HEK293 (cell line): Measurements from ENCODE around the gene ZNF646.

Source experiments
- BCL11A ChIP-seq: fragments of 450-650 bp; formaldehyde crosslinking; IDR thresholded peaks from 2 replicates; pipeline ENCODE4 v1.5.1; 2016; ENCODE audit warnings: low read depth, missing biosample characterization, missing genetic modification characterization
- BCL11B ChIP-seq: fragments of 450-650 bp; formaldehyde crosslinking; IDR thresholded peaks from 2 replicates; pipeline ENCODE4 v1.5.1; 2016; ENCODE audit warnings: low read depth, missing biosample characterization, missing genetic modification characterization
- CTCF ChIP-seq: fragments of 450-650 bp; formaldehyde crosslinking; IDR thresholded peaks from 2 replicates; pipeline ENCODE4 v1.5.1; 2016; ENCODE audit warnings: missing biosample characterization, missing genetic modification characterization
- EGR2 ChIP-seq: fragments of 450-650 bp; formaldehyde crosslinking; IDR thresholded peaks from 2 replicates; pipeline ENCODE4 v1.5.1; 2016; ENCODE audit warnings: low read depth, missing biosample characterization, missing genetic modification characterization
- INSM2 ChIP-seq: fragments of 450-650 bp; formaldehyde crosslinking; IDR thresholded peaks from 2 replicates; pipeline ENCODE4 v1.5.1; 2016; ENCODE audit warnings: missing biosample characterization, missing genetic modification characterization
- KLF8 ChIP-seq: fragments of 450-650 bp; formaldehyde crosslinking; IDR thresholded peaks from 2 replicates; pipeline ENCODE4 v1.5.1; 2016; ENCODE audit warnings: missing biosample characterization, missing genetic modification characterization
- KLF9 ChIP-seq: fragments of 450-650 bp; formaldehyde crosslinking; IDR thresholded peaks from 2 replicates; pipeline ENCODE4 v1.5.1; 2016; ENCODE audit warnings: missing biosample characterization, missing genetic modification characterization, low read depth
- MZF1 ChIP-seq: fragments of 450-650 bp; formaldehyde crosslinking; IDR thresholded peaks from 2 replicates; pipeline ENCODE4 v1.5.1; 2017; ENCODE audit warnings: missing biosample characterization, missing genetic modification characterization, borderline replicate concordance
- PATZ1 ChIP-seq: fragments of 450-650 bp; formaldehyde crosslinking; IDR thresholded peaks from 2 replicates; pipeline ENCODE4 v1.5.1; 2016; ENCODE audit warnings: missing biosample characterization, missing genetic modification characterization
- REPIN1 ChIP-seq: fragments of 450-650 bp; formaldehyde crosslinking; IDR thresholded peaks from 2 replicates; pipeline ENCODE4 v1.5.1; 2017; ENCODE audit warnings: missing biosample characterization, missing genetic modification characterization, low read depth
- SCRT2 ChIP-seq: fragments of 450-650 bp; formaldehyde crosslinking; IDR thresholded peaks from 2 replicates; pipeline ENCODE4 v1.5.1; 2016; ENCODE audit warnings: missing biosample characterization, missing genetic modification characterization
- SETDB1 ChIP-seq: IDR thresholded peaks from one replicate; pipeline ENCODE4 v1.6.1; 2017; ENCODE audit warnings: mild to moderate bottlenecking, low read length, moderate library complexity, mixed read lengths; ENCODE audit not compliant: insufficient read length
- SP3 ChIP-seq: fragments of 450-650 bp; formaldehyde crosslinking; IDR thresholded peaks from 2 replicates; pipeline ENCODE4 v1.5.1; 2016; ENCODE audit warnings: missing biosample characterization, missing genetic modification characterization
- TSHZ1 ChIP-seq: fragments of 450-650 bp; formaldehyde crosslinking; IDR thresholded peaks from 2 replicates; pipeline ENCODE4 v1.5.1; 2016; ENCODE audit warnings: missing biosample characterization, missing genetic modification characterization, borderline replicate concordance
- YY2 ChIP-seq: fragments of 450-650 bp; formaldehyde crosslinking; IDR thresholded peaks from 2 replicates; pipeline ENCODE4 v1.5.1; 2016; ENCODE audit warnings: missing biosample characterization, missing genetic modification characterization
- ZNF114 ChIP-seq: fragments of 450-650 bp; formaldehyde crosslinking; IDR thresholded peaks from 2 replicates; pipeline ENCODE4 v1.5.0; 2017; ENCODE audit warnings: missing biosample characterization, missing genetic modification characterization
- ZNF184 ChIP-seq: fragments of 450-650 bp; IDR thresholded peaks from 2 replicates; pipeline ENCODE4 v1.5.1; 2018; ENCODE audit warnings: missing biosample characterization, mild to moderate bottlenecking, missing genetic modification characterization
- ZNF2 ChIP-seq: fragments of 450-650 bp; formaldehyde crosslinking; IDR thresholded peaks from 2 replicates; pipeline ENCODE4 v1.5.1; 2016; ENCODE audit warnings: missing biosample characterization, missing genetic modification characterization
- ZNF211 ChIP-seq: fragments of 450-650 bp; formaldehyde crosslinking; IDR thresholded peaks from 2 replicates; pipeline ENCODE4 v1.5.1; 2016; ENCODE audit warnings: low read depth, missing biosample characterization, missing genetic modification characterization
- ZNF24 ChIP-seq: fragments of 450-650 bp; formaldehyde crosslinking; IDR thresholded peaks from 2 replicates; pipeline ENCODE4 v1.5.1; 2016; ENCODE audit warnings: missing biosample characterization, missing genetic modification characterization
- ZNF292 ChIP-seq: fragments of 450-650 bp; formaldehyde crosslinking; IDR thresholded peaks from 2 replicates; pipeline ENCODE4 v1.5.1; 2016; ENCODE audit warnings: low read depth, missing biosample characterization, missing genetic modification characterization, borderline replicate concordance
- ZNF391 ChIP-seq: fragments of 450-650 bp; formaldehyde crosslinking; IDR thresholded peaks from 2 replicates; pipeline ENCODE4 v1.5.1; 2016; ENCODE audit warnings: low read depth, missing biosample characterization, missing genetic modification characterization, borderline replicate concordance
- ZNF398 ChIP-seq: fragments of 450-650 bp; formaldehyde crosslinking; IDR thresholded peaks from 2 replicates; pipeline ENCODE4 v1.5.1; 2017; ENCODE audit warnings: missing biosample characterization, missing genetic modification characterization
- ZNF449 ChIP-seq: fragments of 450-650 bp; formaldehyde crosslinking; IDR thresholded peaks from 2 replicates; pipeline ENCODE4 v1.5.1; 2017; ENCODE audit warnings: missing biosample characterization, mild to moderate bottlenecking, missing genetic modification characterization, moderate library complexity
- ZNF514 ChIP-seq: fragments of 450-650 bp; formaldehyde crosslinking; IDR thresholded peaks from 2 replicates; pipeline ENCODE4 v1.5.1; 2016; ENCODE audit warnings: missing biosample characterization, missing genetic modification characterization
- ZNF548 ChIP-seq: fragments of 450-650 bp; formaldehyde crosslinking; IDR thresholded peaks from 2 replicates; pipeline ENCODE4 v1.5.1; 2016; ENCODE audit warnings: missing biosample characterization, missing genetic modification characterization
- ZNF701 ChIP-seq: fragments of 450-650 bp; formaldehyde crosslinking; IDR thresholded peaks from 2 replicates; pipeline ENCODE4 v1.5.1; 2016; ENCODE audit warnings: missing biosample characterization, missing genetic modification characterization

The ZNF646 gene

GRCh38 chr16:31094424-31095120, 20.4 kb downstream of the ZNF646 start, which contains the start of gene VKORC1 (continued):
- TF ChIP-seq REPIN1 (tag by site-specific recombination): no peak
- no peak; the same call in 1 of the 2 replicates for TF ChIP-seq ZNF2 (tag by site-specific recombination)
- peak; percentile 3; the same call in 1 of the 2 replicates for TF ChIP-seq YY2
- TF ChIP-seq ZNF449: no peak; the same call in 1 of the 2 replicates
- TF ChIP-seq CTCF: no peak
- TF ChIP-seq KLF9: peak; percentile 64
- no peak for TF ChIP-seq BCL11A (tag by site-specific recombination)
- peak; percentile 78 for TF ChIP-seq SP3 (tag by site-specific recombination)
- no peak; the same call in 1 of the 2 replicates for TF ChIP-seq SCRT2 (tag by site-specific recombination)
- TF ChIP-seq ZNF514 (tag by site-specific recombination): no peak
- TF ChIP-seq ZNF701 (tag by site-specific recombination): no peak
- TF ChIP-seq INSM2 (tag by site-specific recombination): no peak
- peak; percentile 59 for TF ChIP-seq EGR2
- TF ChIP-seq ZNF24 (tag by site-specific recombination): no peak
- peak; percentile 93; the same call in 1 of the 2 replicates for TF ChIP-seq PATZ1
- no peak for TF ChIP-seq TSHZ1 (tag by site-specific recombination)
- no peak for TF ChIP-seq BCL11B (tag by site-specific recombination)
- no peak for TF ChIP-seq ZNF211
- no peak for TF ChIP-seq MZF1
- TF ChIP-seq SETDB1: no peak
- TF ChIP-seq ZNF114 (tag by site-specific recombination): no peak
- peak; percentile 60; the same call in 1 of the 2 replicates for TF ChIP-seq KLF8 (tag by site-specific recombination)
- TF ChIP-seq ZNF184 (tag by site-specific recombination): no peak
- TF ChIP-seq ZNF398 (tag by site-specific recombination): no peak
- TF ChIP-seq ZNF292: no peak; the same call in 1 of the 2 replicates
- TF ChIP-seq ZNF391 (tag by site-specific recombination): peak; percentile 24; the same call in 1 of the 2 replicates
- no peak for TF ChIP-seq ZNF548 (tag by site-specific recombination)
